HG02610 (cell line): ENCODE results near the gene RWDD3.
A peak's percentile ranks its signal among the peaks of the same experiment; 100 is the strongest.

ENCODE experiments used
- ATAC-seq: cut with Tn5 transposase; IDR thresholded peaks from one replicate; pipeline ENCODE4 v1.9.1; 2021; ENCODE audit warnings: mild to moderate bottlenecking, moderate library complexity; ENCODE audit not compliant: unreplicated experiment

Gene RWDD3

DNA sequence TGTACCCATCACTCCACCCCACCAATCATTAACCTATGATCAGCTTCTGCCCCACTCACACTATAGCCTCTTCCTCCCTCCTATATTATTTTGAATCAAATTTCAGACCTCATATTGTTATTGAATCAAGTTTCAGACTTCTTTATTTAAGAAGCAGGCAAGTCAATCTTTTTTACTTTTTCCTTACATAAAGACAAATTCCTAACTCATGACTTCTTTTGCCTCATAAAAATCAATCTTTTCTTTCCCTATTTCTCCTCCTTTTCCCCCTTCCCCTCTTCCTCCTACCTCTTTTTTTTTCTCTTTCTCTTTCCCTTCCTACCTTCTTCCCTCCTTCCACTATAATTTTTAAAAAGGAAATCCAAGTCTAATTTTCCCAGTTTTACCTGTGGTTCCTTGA, 4.3 kb upstream of the RWDD3 start:
- ATAC-seq = no peak

DNA sequence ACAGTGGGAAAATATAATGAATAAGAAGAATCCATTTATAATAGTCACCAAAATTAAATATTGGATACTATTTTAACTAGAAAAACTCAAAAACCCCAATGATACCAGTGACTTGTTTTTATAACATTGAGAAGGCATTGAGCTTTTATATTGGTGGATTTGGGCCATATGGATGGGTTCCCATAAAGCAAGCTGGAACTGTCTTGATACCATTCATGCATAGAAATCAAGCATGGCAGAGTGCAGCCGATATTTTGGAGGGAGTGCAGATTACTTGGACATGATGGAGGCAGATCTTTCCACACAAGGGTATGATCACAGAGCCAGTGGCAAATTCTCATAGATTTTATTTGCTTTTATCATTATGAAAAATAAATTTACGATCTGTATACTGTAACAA, 3.8 kb upstream of the RWDD3 start:
- no peak for ATAC-seq

- ATAC-seq = no peak
These were observed 3.2 kb upstream of the RWDD3 start for GRCh38 chr1:95230768-95231191.

- ATAC-seq = no peak
These were observed 1.2 kb upstream of the RWDD3 start for GRCh38 chr1:95232646-95233318.

DNA sequence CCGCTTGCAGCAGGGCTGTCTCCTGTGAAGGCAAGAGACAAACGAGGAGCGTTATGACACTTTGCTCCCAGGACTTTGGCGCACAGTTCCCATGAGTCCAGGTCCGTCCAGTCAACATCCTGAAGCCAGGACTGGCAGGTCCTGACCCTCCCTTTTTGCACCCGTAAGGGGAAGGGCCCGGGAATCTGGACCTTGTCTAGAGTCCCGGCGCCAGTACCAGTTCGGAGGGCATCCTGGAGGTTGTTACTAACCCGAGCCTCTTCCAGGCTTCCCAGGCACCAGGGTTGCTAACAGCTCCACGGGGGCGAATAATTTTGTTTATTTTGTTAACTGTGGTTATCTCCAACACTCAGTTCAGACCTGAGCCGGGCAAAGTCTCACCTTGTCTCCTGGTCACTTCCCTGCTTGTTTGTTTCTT, 682 bp upstream of the RWDD3 start:
- no peak for ATAC-seq

GRCh38 chr1:95236784-95237575, 3.0 kb downstream of the RWDD3 start:
- no peak for ATAC-seq

GRCh38 chr1:95237981-95238703, 4.1 kb downstream of the RWDD3 start:
- ATAC-seq = no peak

- no peak for ATAC-seq
These were observed 11.0 kb downstream of the RWDD3 start for GRCh38 chr1:95245029-95245428.

- ATAC-seq = no peak
These were observed 12.5 kb downstream of the RWDD3 start for GRCh38 chr1:95246511-95246910.

GRCh38 chr1:95247607-95248006, 13.6 kb downstream of the RWDD3 start:
- no peak for ATAC-seq

DNA sequence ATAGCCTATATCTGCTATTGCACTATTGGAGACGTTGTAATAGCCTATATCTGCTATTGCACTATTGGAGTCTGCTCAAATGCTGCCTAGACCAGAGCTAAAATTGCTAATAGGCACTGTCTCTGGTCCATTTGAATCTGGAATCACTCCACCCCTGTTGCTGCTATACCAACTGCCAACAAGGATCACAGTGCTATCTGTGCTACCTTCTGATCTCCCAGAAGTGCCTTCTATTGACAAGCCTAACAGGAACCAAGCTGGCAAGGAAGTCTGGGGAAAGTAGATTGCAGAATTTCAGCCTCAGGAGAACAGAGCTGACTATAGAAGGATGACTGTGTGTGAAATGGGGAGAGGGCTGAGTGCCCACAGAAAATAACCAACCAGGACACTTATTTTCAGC, 15.9 kb downstream of the RWDD3 start:
- ATAC-seq = no peak

DNA sequence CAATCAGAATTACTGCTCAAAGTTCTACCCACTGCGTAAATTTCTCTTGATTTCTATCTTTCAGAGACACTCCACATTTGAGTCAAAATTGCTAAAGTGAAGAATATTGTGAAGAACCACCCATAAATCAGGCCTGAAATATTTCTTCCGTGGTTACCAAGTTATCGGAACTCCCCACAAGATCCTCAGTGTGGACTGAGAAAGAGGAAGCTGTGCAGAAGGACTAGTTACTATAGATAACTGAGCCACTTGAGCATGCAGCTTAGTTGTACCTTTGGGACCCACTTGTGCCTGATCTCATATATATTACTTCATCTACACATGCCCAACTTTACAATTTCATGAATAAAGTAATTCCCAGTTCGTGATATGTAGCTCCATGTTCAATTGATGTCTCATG, 18.4 kb downstream of the RWDD3 start:
- no peak for ATAC-seq

DNA sequence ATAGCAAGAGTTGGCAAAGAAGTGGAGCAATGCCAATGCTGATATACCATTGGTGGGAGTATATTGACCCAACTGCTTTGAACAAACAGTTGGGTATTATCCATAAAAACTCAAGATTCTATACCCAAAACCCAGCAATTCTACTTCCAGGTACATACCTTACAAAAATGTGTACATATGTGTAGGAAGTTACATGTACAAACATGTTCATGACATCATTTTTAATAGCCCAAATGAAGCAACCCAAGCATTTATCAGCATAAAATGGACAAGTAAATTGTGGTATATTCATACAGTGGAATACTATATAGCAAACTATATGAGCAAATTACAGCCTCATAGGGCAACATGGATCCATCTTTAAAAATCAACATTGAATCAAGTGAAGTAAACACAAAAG, 20.9 kb downstream of the RWDD3 start:
- no peak for ATAC-seq

DNA sequence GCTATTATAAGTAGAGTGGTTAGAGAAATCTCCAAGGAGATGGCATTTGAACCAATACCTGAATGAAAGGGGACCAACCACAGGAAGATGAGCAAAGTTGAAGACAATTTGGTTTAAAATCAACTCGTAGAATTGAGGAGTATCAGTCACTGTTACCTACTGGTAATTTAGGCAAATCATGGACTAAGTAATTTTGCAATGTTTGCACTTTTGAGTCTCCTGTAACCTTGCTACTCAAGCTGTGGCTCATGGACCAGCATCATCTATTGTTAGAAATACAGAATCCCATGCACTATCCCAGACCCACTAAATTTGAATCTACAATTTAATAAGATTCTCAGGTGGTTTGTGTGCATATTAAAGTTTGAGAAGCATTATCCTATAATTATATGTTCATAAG, 21.8 kb downstream of the RWDD3 start:
- ATAC-seq = no peak

GRCh38 chr1:95257758-95258157, 23.7 kb downstream of the RWDD3 start:
- ATAC-seq = no peak

DNA sequence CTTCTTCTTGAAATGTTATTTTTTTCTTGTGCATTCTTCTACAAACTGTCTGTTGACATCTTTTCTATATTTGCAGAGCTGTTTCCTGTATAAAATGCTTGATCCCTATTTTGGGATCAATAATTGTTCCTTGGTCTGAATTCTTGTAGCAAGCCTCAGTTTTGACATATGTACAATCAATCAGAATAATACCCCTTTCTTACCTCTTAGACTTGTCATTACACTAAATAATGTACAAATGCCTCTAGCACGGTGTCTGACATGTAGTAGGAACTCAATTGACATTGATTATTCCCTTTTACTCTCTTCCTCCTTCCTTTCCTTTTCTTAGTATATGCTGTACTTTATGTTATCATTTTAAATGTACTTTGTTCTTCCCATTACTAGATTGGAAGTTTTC, 25.2 kb downstream of the RWDD3 start:
- ATAC-seq = no peak

GRCh38 chr1:95262913-95263312, 28.9 kb downstream of the RWDD3 start:
- no peak for ATAC-seq

DNA sequence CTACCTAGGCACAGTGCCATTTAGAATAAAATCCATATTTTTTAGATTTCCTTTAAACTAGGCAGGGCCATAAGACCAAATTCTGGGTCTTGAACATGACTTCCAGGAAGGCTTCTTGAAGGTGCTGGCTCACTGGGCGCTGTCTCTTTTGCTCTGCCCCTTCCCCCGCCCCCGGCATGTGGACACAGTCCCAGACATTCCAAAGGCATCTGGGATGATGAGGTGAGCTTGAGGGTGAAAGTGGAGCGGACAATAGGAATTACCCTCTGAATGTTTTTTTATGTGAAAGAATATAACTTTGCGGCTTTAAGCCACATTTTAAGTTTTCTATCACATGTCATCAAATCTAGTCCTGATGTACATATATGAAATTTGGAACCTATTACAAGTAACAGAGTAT, 29.4 kb downstream of the RWDD3 start:
- ATAC-seq = no peak

GRCh38 chr1:95265106-95265505, 31.1 kb downstream of the RWDD3 start:
- ATAC-seq = no peak

- ATAC-seq = no peak
These were observed 42.4 kb downstream of the RWDD3 start for GRCh38 chr1:95276429-95276828.

GRCh38 chr1:95278173-95279006, 44.4 kb downstream of the RWDD3 start:
- ATAC-seq = peak; percentile 60
